HL-60 (cell line): ENCODE data around the gene PC.

Experiments used
- DNase-seq, 2 experiments: peaks; one replicate each; pipeline ENCODE4 v3.0.0-alpha.2; 2010 to 2020; ENCODE audit warnings: low read depth in 1 of 2, low spot score in 1 of 2
- H3K27ac ChIP-seq: fragments of 250-450 bp; sonication (Bioruptor Pico); replicated peaks from 2 replicates; pipeline ENCODE4 v1.5.1; 2020; ENCODE audit warnings: mild to moderate bottlenecking, moderate library complexity
- H3K27me3 ChIP-seq: fragments of 250-450 bp; sonication (Bioruptor Pico); 2 replicates; pipeline ENCODE4 v1.5.1; 2021; ENCODE audit warnings: mild to moderate bottlenecking, moderate library complexity; ENCODE audit not compliant: insufficient read depth, poor library complexity, severe bottlenecking
- H3K4me3 ChIP-seq: replicated peaks from 2 replicates; pipeline ENCODE4 v1.5.1; 2011; ENCODE audit warnings: mild to moderate bottlenecking, control low read depth, low read length; ENCODE audit not compliant: insufficient read depth
- GABPA ChIP-seq: IDR thresholded peaks from 2 replicates; pipeline ENCODE4 v1.6.1; 2012; ENCODE audit warnings: low read depth
- POLR2AphosphoS5 ChIP-seq: IDR thresholded peaks from 2 replicates; pipeline ENCODE4 v1.6.1; 2012; ENCODE audit warnings: low read depth
- REST ChIP-seq: IDR thresholded peaks from 2 replicates; pipeline ENCODE4 v1.6.1; 2012; ENCODE audit warnings: low read depth; ENCODE audit not compliant: insufficient replicate concordance
- SPI1 ChIP-seq: IDR thresholded peaks from 2 replicates; pipeline ENCODE4 v1.6.1; 2012; ENCODE audit warnings: low read depth, mild to moderate bottlenecking, borderline replicate concordance
- TF ChIP-seq, protein P1 (sequence below): IDR thresholded peaks from one replicate; pipeline ENCODE4 v1.5.1; 2011; ENCODE audit warnings: low read length, control low read depth, inconsistent platforms; ENCODE audit not compliant: insufficient read depth

Gene PC

GRCh38 chr11:66866007-66866406 lies 92.2 kb downstream of the PC start:
- no peak for DNase-seq
- no peak for TF ChIP-seq REST
- TF ChIP-seq, protein P1, sequence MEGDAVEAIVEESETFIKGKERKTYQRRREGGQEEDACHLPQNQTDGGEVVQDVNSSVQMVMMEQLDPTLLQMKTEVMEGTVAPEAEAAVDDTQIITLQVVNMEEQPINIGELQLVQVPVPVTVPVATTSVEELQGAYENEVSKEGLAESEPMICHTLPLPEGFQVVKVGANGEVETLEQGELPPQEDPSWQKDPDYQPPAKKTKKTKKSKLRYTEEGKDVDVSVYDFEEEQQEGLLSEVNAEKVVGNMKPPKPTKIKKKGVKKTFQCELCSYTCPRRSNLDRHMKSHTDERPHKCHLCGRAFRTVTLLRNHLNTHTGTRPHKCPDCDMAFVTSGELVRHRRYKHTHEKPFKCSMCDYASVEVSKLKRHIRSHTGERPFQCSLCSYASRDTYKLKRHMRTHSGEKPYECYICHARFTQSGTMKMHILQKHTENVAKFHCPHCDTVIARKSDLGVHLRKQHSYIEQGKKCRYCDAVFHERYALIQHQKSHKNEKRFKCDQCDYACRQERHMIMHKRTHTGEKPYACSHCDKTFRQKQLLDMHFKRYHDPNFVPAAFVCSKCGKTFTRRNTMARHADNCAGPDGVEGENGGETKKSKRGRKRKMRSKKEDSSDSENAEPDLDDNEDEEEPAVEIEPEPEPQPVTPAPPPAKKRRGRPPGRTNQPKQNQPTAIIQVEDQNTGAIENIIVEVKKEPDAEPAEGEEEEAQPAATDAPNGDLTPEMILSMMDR = no peak
- TF ChIP-seq GABPA = no peak
- no peak for TF ChIP-seq POLR2AphosphoS5
- TF ChIP-seq SPI1 = no peak
- no peak overlapping the region for H3K27ac ChIP-seq
- no peak overlapping the region for H3K4me3 ChIP-seq
- H3K27me3 ChIP-seq = no peaks in the 10 kb centered on the region

DNA sequence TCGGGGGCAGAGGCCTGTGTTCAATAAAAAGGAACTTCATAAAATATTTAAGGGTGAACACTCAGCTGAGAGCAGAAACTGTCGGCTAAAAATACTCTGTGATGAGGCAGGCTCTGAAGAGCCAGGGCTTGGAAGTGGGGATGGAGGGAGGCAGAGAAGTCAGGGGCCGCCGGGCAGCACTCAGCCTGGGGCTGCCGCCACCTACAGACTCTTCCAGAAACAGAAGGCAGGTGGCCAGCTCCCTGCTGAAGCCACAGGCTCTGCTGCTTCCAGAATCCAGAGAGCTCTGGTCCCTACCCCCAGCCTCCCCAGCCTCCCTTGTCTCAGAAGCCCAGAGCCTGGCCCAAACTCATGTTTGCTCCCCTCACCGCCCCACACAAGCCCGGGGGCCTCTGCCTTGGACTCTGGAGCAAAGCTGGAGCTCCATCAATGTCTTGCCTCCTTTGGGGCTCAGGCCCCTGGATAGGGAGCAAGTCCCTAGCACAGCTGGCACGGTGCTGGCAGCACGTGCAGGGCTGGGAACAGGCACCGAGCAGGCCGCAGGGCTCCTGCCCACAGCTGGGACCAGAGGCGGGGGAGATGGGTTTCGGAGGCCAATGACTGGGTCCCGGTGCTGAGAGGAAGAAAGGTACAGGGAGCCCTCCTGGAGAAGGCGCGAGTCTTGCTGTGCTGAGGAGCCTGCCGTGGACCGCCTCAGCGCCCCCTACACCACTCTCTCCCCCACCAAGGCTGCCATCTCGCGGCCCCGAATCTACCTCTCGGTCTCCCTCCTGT lies 93.1 kb downstream of the PC start:
- no peak for DNase-seq
- H3K27ac ChIP-seq = no peak overlapping the region
- no peak overlapping the region for H3K4me3 ChIP-seq
- H3K27me3 ChIP-seq = no peaks in the 10 kb centered on the region
- TF ChIP-seq REST = no peak

DNA sequence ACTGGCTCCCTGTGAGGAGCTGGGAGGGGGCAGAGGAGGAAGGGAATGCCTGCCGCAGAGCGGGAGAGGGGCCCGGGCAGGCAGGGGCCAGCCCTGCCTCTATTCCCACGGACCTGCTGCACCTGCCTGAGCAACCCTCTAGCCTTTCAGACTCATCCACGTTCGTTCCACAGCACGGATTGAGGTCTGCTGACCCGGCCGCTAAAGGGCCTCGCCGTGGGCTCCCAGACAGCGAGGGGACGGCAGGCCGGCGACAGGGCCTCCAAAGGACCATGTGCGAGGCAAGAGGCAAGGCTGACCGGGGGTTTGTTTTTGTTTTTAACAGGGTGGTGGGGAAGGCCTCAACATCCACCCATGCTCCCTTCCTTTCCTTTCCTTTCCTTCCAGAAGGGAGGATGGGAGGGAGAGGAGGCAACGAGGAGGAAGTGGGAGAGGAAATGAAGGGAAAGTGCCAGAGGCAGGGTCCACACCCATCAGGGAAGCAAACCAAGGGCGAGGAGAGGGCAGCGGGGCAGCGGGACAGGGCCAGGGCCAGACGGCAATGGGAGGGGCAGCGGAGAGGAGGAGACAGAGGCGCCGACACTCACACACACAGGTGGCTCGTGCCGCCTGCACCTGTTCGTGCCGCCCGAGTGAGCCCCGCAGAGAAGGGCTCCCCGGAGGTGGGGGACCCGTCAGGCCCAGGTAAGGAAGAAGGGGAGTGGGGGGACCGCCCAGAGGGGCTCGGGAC lies 93.8 kb downstream of the PC start:
- TF ChIP-seq REST (no peak), POLR2AphosphoS5 (no peak), GABPA (no peak)
- Histone ChIP-seq H3K4me3 (no peak overlapping the region), H3K27ac (no peak overlapping the region), H3K27me3 (no peaks in the 10 kb centered on the region)
- DNase-seq = no peak

DNA sequence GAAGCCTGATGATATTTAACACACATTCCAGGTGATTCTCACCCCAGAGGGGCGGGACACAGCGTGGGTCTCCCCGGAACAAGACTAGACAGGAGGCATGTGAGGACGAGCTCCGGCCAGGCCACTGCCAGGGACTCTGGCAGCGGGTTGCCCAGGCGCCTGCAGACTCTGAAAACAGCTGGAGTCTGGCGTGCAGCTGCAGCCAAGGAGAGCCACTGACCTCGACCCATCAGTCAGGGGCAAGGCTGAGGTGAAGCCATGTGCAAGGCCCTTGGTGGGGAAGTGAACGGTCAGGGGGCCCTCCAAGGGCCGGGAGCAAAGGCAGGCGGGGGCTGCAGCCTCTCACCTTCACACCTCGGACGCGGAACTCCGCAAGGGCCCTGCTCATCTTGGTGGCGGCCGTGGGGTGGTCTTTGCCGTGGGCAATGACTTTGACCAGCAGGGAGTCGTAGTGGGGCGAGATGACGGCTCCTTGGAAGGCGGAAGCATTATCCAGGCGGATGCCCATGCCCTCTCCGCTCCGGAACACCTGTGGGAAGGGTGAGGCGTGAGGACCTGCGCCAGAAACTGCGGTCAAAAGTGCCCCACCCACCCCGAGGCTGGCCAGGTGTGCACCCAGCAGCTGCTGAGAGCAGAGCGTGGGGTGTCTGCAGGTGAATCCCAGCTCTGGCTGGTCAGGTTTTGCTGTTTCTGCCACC lies 94.6 kb downstream of the PC start:
- no peak overlapping the region for H3K27ac ChIP-seq
- no peaks in the 10 kb centered on the region for H3K27me3 ChIP-seq
- H3K4me3 ChIP-seq = no peak overlapping the region
- TF ChIP-seq REST (no peak), SPI1 (no peak), GABPA (no peak)
- TF ChIP-seq, protein P1 = no peak
- DNase-seq = no peak
